Nephron progenitor cell (in vitro differentiated cells): ENCODE data around the gene IRAK2.

ENCODE experiments used
- DNase-seq: peaks from one replicate; pipeline ENCODE4 v3.0.0; 2021
- H3K27ac Mint-ChIP-seq: 2 replicates; pipeline ENCODE4 v1.8.0; 2021; ENCODE audit warnings: mild to moderate bottlenecking, moderate library complexity, mixed read lengths
- H3K27me3 Mint-ChIP-seq: 2 replicates; pipeline ENCODE4 v1.8.0; 2021; ENCODE audit warnings: mild to moderate bottlenecking, low read depth, mixed read lengths; ENCODE audit not compliant: poor library complexity
- H3K36me3 Mint-ChIP-seq: 2 replicates; pipeline ENCODE4 v1.8.0; 2021; ENCODE audit warnings: low read depth, mixed read lengths
- H3K4me1 Mint-ChIP-seq: 2 replicates; pipeline ENCODE4 v1.8.0; 2021; ENCODE audit warnings: mixed read lengths
- H3K4me3 Mint-ChIP-seq: 2 replicates; pipeline ENCODE4 v1.8.0; 2021; ENCODE audit warnings: mild to moderate bottlenecking, moderate library complexity, mixed read lengths
- H3K9me3 Mint-ChIP-seq: 2 replicates; pipeline ENCODE4 v1.8.0; 2021; ENCODE audit warnings: mild to moderate bottlenecking, moderate library complexity, mixed read lengths
- TF ChIP-seq, protein P1 (sequence below): fragments of 200-600 bp; sonication (generic); IDR thresholded peaks from 2 replicates; pipeline ENCODE4 v1.5.0; 2021; ENCODE audit warnings: antibody characterized with exemption

Gene IRAK2

DNA sequence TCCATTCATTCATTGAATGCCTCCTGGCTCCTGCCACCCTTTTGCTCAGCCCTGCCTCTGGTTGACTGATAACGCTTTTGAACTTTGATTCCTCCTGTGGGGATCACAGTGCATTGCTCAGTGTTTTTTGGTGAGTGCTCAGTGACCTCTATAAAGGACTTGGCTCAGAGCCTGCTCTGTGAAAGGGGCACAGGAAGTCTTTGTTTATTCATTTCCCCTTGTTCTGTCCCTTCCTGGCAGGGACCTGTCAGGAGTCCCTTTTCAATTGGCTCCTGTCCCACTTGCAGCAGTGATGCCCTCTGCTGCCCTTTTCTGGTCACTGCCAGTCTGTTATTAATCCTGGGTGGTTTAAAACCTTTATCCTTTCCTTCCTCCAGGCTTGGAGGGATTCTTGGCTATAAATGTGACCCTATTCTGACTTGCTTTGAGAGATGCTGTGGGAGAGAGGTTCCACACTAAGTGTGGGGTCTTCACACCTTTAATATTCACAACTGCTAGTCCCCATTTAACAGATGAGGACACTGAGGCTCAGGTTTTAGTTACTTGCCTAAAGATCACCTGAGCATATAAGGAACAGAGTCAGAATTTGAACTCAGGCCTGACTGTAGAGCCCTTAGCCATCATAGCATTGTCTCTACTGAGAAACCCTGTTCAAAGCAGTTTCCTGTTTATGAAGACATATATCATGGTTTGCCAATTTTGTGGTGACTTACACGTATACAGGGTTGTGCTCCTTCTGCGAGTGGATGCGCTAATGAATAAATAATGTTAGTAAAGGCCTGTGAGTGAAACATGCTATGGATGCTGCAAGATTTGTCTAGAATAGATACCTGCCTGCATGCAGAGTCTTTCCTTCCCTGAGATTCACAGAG is 60.3 kb downstream of the IRAK2 start:
- Mint-ChIP-seq H3K27me3 (peaks cover 9% of the 10 kb centered on the region), H3K4me3 (no peak overlapping the region), H3K9me3 (no peaks in the 10 kb centered on the region), H3K4me1 (peaks cover 6% of the 10 kb centered on the region), H3K27ac (peak overlapping the region; percentile 69), H3K36me3 (no peaks in the 10 kb centered on the region)
- TF ChIP-seq, protein P1, sequence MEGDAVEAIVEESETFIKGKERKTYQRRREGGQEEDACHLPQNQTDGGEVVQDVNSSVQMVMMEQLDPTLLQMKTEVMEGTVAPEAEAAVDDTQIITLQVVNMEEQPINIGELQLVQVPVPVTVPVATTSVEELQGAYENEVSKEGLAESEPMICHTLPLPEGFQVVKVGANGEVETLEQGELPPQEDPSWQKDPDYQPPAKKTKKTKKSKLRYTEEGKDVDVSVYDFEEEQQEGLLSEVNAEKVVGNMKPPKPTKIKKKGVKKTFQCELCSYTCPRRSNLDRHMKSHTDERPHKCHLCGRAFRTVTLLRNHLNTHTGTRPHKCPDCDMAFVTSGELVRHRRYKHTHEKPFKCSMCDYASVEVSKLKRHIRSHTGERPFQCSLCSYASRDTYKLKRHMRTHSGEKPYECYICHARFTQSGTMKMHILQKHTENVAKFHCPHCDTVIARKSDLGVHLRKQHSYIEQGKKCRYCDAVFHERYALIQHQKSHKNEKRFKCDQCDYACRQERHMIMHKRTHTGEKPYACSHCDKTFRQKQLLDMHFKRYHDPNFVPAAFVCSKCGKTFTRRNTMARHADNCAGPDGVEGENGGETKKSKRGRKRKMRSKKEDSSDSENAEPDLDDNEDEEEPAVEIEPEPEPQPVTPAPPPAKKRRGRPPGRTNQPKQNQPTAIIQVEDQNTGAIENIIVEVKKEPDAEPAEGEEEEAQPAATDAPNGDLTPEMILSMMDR = peak; percentile 61
- DNase-seq = peak; percentile 46

DNA sequence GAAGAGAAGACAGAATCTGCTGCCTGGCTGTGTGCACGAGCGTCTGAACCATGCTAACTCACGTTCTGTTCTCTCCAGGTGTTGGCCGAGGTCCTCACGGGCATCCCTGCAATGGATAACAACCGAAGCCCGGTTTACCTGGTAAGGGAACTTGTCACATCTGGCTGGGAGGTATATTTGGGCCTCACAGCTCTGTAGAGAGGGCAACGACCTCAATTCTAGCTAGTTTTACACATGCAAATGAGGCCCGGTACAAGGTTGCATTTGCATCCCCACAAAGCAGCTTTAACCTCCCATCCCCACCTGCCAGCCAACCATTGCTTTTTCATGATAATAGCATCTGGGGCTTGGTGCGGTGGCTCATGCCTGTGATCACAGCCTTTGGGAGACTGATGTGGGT is 61.6 kb downstream of the IRAK2 start:
- Mint-ChIP-seq H3K4me1 (peaks cover 6% of the 10 kb centered on the region), H3K27me3 (peaks cover 9% of the 10 kb centered on the region), H3K36me3 (no peaks in the 10 kb centered on the region), H3K9me3 (no peaks in the 10 kb centered on the region), H3K4me3 (no peak overlapping the region), H3K27ac (no peak overlapping the region)
- TF ChIP-seq, protein P1 = no peak
- no peak for DNase-seq

DNA sequence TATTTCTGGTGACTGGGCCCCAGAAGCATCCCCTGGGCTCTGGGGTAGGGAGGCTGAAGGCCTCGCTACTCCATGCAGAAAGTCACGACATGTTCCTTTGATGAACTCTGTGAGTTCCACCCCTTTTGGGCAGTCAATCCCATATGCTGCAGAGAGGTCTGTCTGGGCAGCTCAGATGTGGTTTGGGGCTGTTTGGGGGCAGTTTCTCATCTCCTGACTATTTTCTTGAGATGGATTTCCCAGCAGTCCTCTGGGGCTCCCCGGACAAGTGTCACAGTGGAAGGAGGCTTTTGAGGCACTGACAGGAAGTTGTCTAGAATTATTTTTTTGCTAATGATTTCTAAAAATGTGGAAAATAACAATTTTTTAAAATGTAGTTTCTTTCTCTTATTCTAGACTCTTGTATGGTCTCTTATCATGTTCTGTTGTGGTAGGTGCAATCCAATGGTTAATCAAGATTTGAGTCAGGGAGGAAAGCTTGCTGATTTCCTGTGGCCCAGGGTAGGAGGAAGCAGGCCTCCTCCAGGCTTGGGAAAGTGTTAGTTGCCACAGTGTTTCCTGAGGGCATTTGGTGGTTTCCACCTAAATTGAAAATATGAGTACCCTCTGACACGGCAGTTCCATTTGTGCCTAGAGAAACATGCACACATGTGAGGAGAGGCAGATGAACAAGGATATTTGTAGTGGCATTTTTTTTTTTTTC is 63.7 kb downstream of the IRAK2 start:
- Mint-ChIP-seq H3K4me1 (peaks cover 6% of the 10 kb centered on the region), H3K27ac (peak overlapping the region; percentile 77), H3K4me3 (no peak overlapping the region), H3K27me3 (peaks cover 6% of the 10 kb centered on the region), H3K9me3 (no peaks in the 10 kb centered on the region), H3K36me3 (no peaks in the 10 kb centered on the region)
- TF ChIP-seq, protein P1 = no peak
- DNase-seq = no peak

DNA sequence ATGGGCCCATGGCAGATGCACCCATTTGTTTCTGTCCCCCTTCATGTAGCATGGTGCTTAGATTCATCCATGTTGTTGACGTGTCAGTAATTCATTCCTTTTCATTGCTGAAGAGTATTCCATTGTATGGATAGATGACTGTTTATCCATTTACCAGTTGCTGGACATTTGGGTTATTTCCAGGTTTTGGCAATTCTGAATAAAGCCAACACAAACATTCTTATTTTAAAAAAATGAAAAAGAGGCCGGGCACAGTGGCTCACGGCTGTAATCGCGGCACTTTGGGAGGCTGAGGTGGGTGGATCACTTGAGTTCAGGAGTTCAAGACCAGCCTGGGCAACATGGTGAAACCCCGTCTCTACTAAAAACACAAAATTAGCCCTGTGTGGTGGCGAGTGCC is 64.9 kb downstream of the IRAK2 start:
- DNase-seq = no peak
- Mint-ChIP-seq H3K4me1 (peaks cover 5% of the 10 kb centered on the region), H3K9me3 (no peaks in the 10 kb centered on the region), H3K27ac (no peak overlapping the region), H3K36me3 (no peaks in the 10 kb centered on the region), H3K27me3 (peaks cover 2% of the 10 kb centered on the region), H3K4me3 (no peak overlapping the region)
- TF ChIP-seq, protein P1 = no peak

DNA sequence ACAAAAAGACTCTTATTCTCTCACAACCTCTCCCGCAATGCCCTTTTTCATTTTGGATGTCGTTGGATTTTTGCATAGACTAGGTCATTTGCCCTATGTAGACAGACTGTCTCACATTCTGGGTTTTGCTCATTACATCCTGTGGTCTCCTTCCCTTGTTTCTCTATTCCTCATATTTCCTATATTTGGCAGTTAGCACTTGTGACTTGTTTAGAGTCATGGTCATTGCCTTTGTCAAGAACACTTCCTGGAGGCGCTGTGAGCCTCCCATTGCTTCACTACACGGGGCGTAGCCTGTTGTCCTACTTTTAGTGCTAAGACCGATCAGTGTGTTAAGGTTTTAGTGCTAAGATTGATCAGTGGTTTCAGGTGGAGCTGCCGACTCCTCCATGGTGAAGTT is 67.4 kb downstream of the IRAK2 start:
- Mint-ChIP-seq H3K36me3 (peaks cover 4% of the 10 kb centered on the region), H3K9me3 (peaks cover 6% of the 10 kb centered on the region), H3K27ac (peak overlapping the region; percentile 62), H3K4me3 (no peak overlapping the region), H3K27me3 (peaks cover 4% of the 10 kb centered on the region), H3K4me1 (peaks cover 6% of the 10 kb centered on the region)
- TF ChIP-seq, protein P1 = no peak
- DNase-seq = no peak
